Mucosa of descending colon (tissue), 3 donors: ENCODE results near the gene DAB2. TPM values are rescaled to one million over a fixed set of nuclear protein-coding genes. Genes with fewer than 3 reads are reported as not detected.
A peak's percentile ranks its signal among the peaks of the same experiment; 100 is the strongest.
"Not testable (repeated sequence)": the region's sequence is repeated elsewhere in the genome, so short reads cannot be mapped to it uniquely, and the experiment has no call there.

Source experiments
- ATAC-seq: fragments of 200-7000 bp; cut with Tn5 transposase; one replicate; pipeline ENCODE4 v1.9.1; 2020; ENCODE audit warnings: mild to moderate bottlenecking, moderate library complexity
- DNase-seq, 3 donors: peaks; one replicate each; pipeline ENCODE4 v3.0.0-alpha.2; 2020
- H3K36me3 ChIP-seq: fragments of 200-600 bp; one replicate; pipeline ENCODE4 v1.8.0; 2021; ENCODE audit warnings: low read depth, mild to moderate bottlenecking
- H3K4me1 ChIP-seq: fragments of 200-600 bp; one replicate; pipeline ENCODE4 v1.8.0; 2021; ENCODE audit warnings: low read depth, mild to moderate bottlenecking
- H3K4me3 ChIP-seq: fragments of 200-600 bp; one replicate; pipeline ENCODE4 v1.8.0; 2021; ENCODE audit warnings: mild to moderate bottlenecking
- H3K9me3 ChIP-seq: fragments of 200-600 bp; one replicate; pipeline ENCODE4 v1.8.0; 2021; ENCODE audit warnings: mild to moderate bottlenecking
- CTCF ChIP-seq: fragments of 200-600 bp; IDR thresholded peaks from one replicate; pipeline ENCODE4 v1.8.0; 2022; ENCODE audit warnings: antibody characterized with exemption, mild to moderate bottlenecking
- intact Hi-C, 2 donors: fragments of 100-400 bp; cut with DNase I in 1 of 2; cut with micrococcal nuclease in 1 of 2; formaldehyde crosslinking; loops; one replicate each; pipeline versions ENCODE4 v1.11.0 to v1.11.1; 2022; cut with DNase I, micrococcal nuclease
- total RNA-seq, 3 donors: library from RNA; stranded (reverse); fragmentation: NEBNext Ultra II Directional in 2 of 3; extraction: Animal tissue kit (Norgen Biotek cat#: 25700) in 2 of 3; gene quantifications; one replicate each; pipeline versions ENCODE4 v1.2.1 to v1.2.4, GENCODE V29; 2021 to 2023
- donor health status: DM: no; HTN: no; CAD: no; lungs with moderate emphysema.
- donor health status: DM: no; HTN: no; CAD: no.
- donor health status: DM: no; HTN: yes; CAD: no.

The DAB2 gene
- total RNA-seq, 3 donors from 2014 or later, result 55.7 to 75.1 (median 65.8) TPM

DNA sequence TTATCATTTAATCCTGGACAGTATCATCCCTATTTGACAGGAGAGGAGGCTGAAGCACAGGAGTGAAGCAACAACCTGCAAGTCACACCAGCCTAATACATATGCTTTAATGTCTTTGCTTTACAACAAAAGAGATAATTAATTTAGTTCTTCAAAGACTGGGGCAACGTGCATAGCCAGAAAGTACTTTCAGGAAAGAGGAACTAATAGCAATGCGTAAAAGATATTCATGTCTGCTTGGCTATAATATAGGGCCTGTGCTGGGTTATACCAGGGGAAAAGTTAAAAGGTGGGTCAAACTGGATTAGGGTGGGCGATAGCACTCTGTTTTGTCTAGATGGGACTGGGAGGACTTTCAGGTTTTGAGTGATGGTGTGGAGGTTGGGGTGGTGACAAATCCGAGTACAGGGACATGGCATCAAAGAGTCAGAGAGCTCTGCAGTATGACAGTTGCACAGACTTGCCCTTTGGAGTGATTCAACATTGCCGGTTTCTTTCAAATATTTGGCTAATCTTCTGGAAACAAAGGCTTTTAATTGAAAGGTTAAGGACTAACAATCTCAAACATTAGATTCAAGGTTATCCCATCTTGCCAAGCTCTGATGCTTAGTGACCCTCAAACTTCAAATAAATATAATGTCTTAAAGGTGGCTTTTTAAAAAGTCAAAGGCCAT lies 11.9 kb downstream of the DAB2 start:
- TF ChIP-seq CTCF, result no peak
- Histone ChIP-seq H3K4me1 (no peaks in the 10 kb centered on the region), H3K4me3 (no peak overlapping the region), H3K9me3 (no peaks in the 10 kb centered on the region), H3K36me3 (no peaks in the 10 kb centered on the region)
- ATAC-seq (no peak), DNase-seq (no peak)
- intact Hi-C loops, result no loop called here

GRCh38 chr5:39411985-39412384 lies 12.8 kb downstream of the DAB2 start:
- Histone ChIP-seq H3K4me3 (no peak overlapping the region), H3K9me3 (no peaks in the 10 kb centered on the region), H3K4me1 (no peaks in the 10 kb centered on the region), H3K36me3 (no peaks in the 10 kb centered on the region)
- no peak for TF ChIP-seq CTCF
- intact Hi-C loops, result no loop called here
- no peak for DNase-seq
- ATAC-seq, result no peak

DNA sequence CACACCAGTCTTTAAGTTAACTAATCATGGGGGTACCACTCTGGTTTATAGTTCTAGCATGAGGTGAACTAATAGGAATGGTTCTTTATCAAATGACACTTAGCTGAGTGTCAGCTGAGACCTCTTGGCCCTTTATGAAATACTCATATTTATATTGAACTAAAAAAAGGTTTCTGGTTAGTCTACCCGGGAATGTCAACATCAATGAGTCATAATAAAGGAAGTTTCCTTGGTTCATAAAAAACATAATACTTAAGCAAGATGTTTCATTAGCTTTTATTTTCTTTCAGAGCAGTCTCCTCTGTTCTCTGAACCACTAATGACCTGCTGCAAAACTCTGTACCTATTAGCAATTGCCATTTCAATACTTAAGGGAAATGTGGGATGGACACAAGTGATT lies 13.7 kb downstream of the DAB2 start:
- intact Hi-C loops, result no loop called here
- Histone ChIP-seq H3K4me1 (no peaks in the 10 kb centered on the region), H3K9me3 (no peaks in the 10 kb centered on the region), H3K4me3 (no peak overlapping the region), H3K36me3 (no peaks in the 10 kb centered on the region)
- DNase-seq (no peak), ATAC-seq (peak; percentile 43)
- no peak for TF ChIP-seq CTCF

DNA sequence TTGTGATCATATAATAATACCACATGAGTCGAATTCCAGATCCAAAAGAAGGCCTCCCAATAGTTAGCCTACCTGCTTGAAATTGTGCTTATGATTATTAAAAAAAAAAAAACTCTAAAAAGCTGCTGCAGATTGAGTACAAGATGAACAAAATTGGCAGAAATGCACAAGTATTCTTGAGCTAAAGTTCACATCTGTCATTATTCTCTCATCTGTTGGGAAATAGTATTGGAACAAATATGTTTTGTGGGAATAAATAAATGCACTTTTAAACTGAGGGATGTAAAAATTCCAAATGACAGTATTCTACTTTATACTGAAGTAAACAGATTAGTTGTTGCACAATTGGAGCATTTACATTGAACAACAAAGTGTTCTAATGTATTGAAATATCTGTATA lies 15.7 kb downstream of the DAB2 start:
- ATAC-seq (no peak), DNase-seq (no peak)
- H3K4me1 ChIP-seq, result no peaks in the 10 kb centered on the region
- intact Hi-C loops, result no loop called here
- H3K36me3 ChIP-seq, result no peaks in the 10 kb centered on the region
- H3K4me3 ChIP-seq, result no peak overlapping the region
- TF ChIP-seq CTCF, result no peak
- no peaks in the 10 kb centered on the region for H3K9me3 ChIP-seq

DNA sequence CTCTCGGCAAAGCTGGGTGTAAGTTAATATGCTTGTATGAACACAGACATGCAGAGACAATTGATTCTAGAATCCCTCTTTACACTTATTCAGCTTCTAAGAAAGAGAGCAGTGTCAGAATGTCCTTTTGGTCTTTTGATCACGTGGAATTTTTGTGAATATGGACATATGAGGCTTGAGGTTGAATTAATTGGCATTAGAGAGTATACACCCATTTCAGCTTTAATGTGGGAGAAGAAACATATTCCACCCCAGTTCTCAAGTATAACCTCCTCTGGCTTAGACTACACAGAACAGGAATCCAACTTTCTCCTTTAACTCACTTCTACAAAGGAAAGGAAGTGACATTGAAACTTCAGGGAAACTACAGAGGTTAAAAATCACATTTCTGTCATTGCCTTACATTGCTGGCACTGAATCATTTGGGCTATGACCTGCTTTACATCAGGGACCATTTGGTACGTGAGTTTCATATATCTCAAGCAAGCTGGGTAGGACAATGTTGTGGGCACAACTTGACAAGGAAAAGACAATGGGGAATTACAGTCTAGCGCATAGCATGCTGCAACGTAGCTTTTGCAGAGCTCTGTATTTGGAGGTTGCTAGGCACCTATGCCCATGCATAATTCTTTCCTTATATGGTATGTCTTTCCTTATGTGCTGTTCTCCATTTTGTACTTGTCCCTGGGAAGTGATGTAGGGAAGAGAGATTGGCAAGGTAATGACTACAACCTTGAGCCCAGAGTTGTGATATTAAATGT lies 19.5 kb downstream of the DAB2 start:
- TF ChIP-seq CTCF, result no peak
- H3K9me3 ChIP-seq, result no peaks in the 10 kb centered on the region
- H3K36me3 ChIP-seq, result no peaks in the 10 kb centered on the region
- no peak overlapping the region for H3K4me3 ChIP-seq
- DNase-seq, result no peak
- no peaks in the 10 kb centered on the region for H3K4me1 ChIP-seq
- intact Hi-C loops, result no loop called here
- peak; percentile 43 for ATAC-seq

- intact Hi-C loops, H3K4me1 ChIP-seq, DNase-seq, H3K4me3 ChIP-seq, ATAC-seq, H3K9me3 ChIP-seq, H3K36me3 ChIP-seq: not testable (repeated sequence)
These were observed 21.0 kb downstream of the DAB2 start for GRCh38 chr5:39403761-39404160.

DNA sequence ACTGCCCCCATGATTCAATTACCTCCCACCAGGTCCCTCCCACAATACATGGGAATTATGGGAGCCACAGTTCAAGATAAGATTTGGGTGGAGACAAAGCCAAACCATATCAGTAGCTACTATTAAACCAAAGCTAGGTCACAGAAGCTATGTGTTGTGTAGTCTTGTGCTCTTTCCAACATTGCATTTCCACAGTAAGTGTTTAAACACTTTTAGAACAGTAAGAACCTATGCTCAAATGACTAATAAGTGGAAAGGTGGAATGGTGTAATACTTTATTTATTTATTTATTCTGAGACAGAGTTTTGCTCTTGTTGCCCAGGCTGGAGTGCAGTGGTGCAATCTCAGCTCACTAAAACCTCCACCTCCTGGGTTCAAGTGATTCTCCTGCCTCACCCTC lies 22.6 kb downstream of the DAB2 start:
- H3K4me1 ChIP-seq, ATAC-seq, intact Hi-C loops, DNase-seq, H3K36me3 ChIP-seq, H3K9me3 ChIP-seq, H3K4me3 ChIP-seq: not testable (repeated sequence)
